ENCODE measurements around the gene PML. TPM values are rescaled to one million over a fixed set of nuclear protein-coding genes. Genes with fewer than 3 reads are reported as not detected.

The PML gene
- total RNA-seq, 1 donor from 2014 or later = 227 TPM

- Histone ChIP-seq H3K27ac (no peak overlapping the region), H3K4me1 (peaks cover 25 to 32% of the 10 kb centered on the region in 2 donors), H3K36me3 (no peaks in the 10 kb centered on the region), H3K4me3 (no peak overlapping the region), H3K27me3 (no peaks in the 10 kb centered on the region), H3K9me3 (no peaks in the 10 kb centered on the region)
- no peak for DNase-seq (ENCODE audit: low spot score in 2 of 2)
- intact Hi-C loops (cut with DNase I) = no loop called here
- TF ChIP-seq CTCF (IDR thresholded peaks at IDR 0.05) = no peak
These were observed 15.6 kb upstream of the PML start for GRCh38 chr15:73978896-73979295.

- Histone ChIP-seq H3K4me1 (peaks cover 25 to 40% of the 10 kb centered on the region in 2 donors), H3K36me3 (no peaks in the 10 kb centered on the region), H3K4me3 (no peak overlapping the region), H3K27ac (no peak overlapping the region), H3K27me3 (no peaks in the 10 kb centered on the region), H3K9me3 (no peaks in the 10 kb centered on the region)
- intact Hi-C loops (cut with DNase I) = no loop called here
- no peak for DNase-seq (ENCODE audit: low spot score in 2 of 2)
- TF ChIP-seq CTCF (IDR thresholded peaks at IDR 0.05) = no peak
These were observed 14.9 kb upstream of the PML start for GRCh38 chr15:73979636-73980035.

- Histone ChIP-seq H3K36me3 (peaks cover 0 to 4% of the 10 kb centered on the region in 2 donors), H3K4me1 (peaks cover 25 to 44% of the 10 kb centered on the region in 2 donors), H3K27me3 (no peaks in the 10 kb centered on the region), H3K9me3 (no peaks in the 10 kb centered on the region), H3K4me3 (peak overlapping the region; percentile 27 to 40), H3K27ac (peak overlapping the region; percentile 97 to 99)
- intact Hi-C loops (cut with DNase I) = no loop called here
- DNase-seq (ENCODE audit: low spot score in 2 of 2) = no peak
- TF ChIP-seq CTCF (IDR thresholded peaks at IDR 0.05) = no peak
These were observed 12.7 kb upstream of the PML start for GRCh38 chr15:73981761-73982221.

GRCh38 chr15:73982222-73982962, 12.1 kb upstream of the PML start:
- DNase-seq (ENCODE audit: low spot score in 2 of 2) = peak; percentile 38 to 95
- Histone ChIP-seq H3K9me3 (no peaks in the 10 kb centered on the region), H3K4me3 (peak overlapping the region; percentile 27 to 40), H3K36me3 (peaks cover 0 to 4% of the 10 kb centered on the region in 2 donors), H3K4me1 (peaks cover 25 to 44% of the 10 kb centered on the region in 2 donors), H3K27ac (peak overlapping the region; percentile 97 to 99), H3K27me3 (no peaks in the 10 kb centered on the region)
- intact Hi-C loops (cut with DNase I) = no loop called here
- TF ChIP-seq CTCF (IDR thresholded peaks at IDR 0.05) = no peak

GRCh38 chr15:73983211-73983727, 11.2 kb upstream of the PML start:
- H3K27me3 ChIP-seq = no peaks in the 10 kb centered on the region
- no peak for TF ChIP-seq CTCF (IDR thresholded peaks at IDR 0.05)
- H3K27ac ChIP-seq = peak overlapping the region; percentile 97 to 99
- H3K9me3 ChIP-seq = no peaks in the 10 kb centered on the region
- H3K4me1 ChIP-seq = peaks cover 25 to 44% of the 10 kb centered on the region in 2 donors
- intact Hi-C loops (cut with DNase I) = loop anchor here (1.0 kb wide), 1 partner anchor 9 kb away; the partner anchor contains the start of gene STOML1
- peaks cover 0 to 10% of the 10 kb centered on the region in 2 donors for H3K36me3 ChIP-seq
- peak in 1 of 2 donors; percentile 81 for DNase-seq (ENCODE audit: low spot score in 2 of 2)
- H3K4me3 ChIP-seq = peak overlapping the region in 1 of 2 donors; percentile 40
